Left colon (tissue), 2 donors: ENCODE data around the gene HEG1. TPM values are rescaled to one million over a fixed set of nuclear protein-coding genes. Genes with fewer than 3 reads are reported as not detected.
A peak's percentile ranks its signal among the peaks of the same experiment; 100 is the strongest.
"Not testable (repeated sequence)": the region's sequence is repeated elsewhere in the genome, so short reads cannot be mapped to it uniquely, and the experiment has no call there.

Experiments used
- ATAC-seq: fragments of 200-7000 bp; cut with Tn5 transposase; one replicate; pipeline ENCODE4 v1.9.1; 2020; ENCODE audit warnings: mild to moderate bottlenecking, moderate library complexity
- DNase-seq, 2 donors: peaks; one replicate each; pipeline ENCODE4 v3.0.0-alpha.2; 2020
- intact Hi-C, 2 donors: fragments of 100-400 bp; cut with DNase I in 1 of 2; cut with micrococcal nuclease in 1 of 2; formaldehyde crosslinking; loops; one replicate each; pipeline versions ENCODE4 v1.11.2 to v1.14.0; 2022; cut with DNase I, micrococcal nuclease
- long read RNA-seq: library from polyadenylated mRNA; unstranded; transcript quantifications from one replicate; pipeline ENCODE4 v2.0.0, GENCODE V29; 2021
- total RNA-seq, 2 donors: library from RNA; stranded (reverse); fragmentation: NEBNext Ultra II Directional; extraction: Animal tissue kit (Norgen Biotek cat#: 25700); gene quantifications; one replicate each; pipeline ENCODE4 v1.2.1, GENCODE V29; 2021
- donor health status: DM: no; HTN: no; CAD: no.
- donor health status: DM: yes; HTN: yes; CAD: no.

HEG1 gene, protein sequence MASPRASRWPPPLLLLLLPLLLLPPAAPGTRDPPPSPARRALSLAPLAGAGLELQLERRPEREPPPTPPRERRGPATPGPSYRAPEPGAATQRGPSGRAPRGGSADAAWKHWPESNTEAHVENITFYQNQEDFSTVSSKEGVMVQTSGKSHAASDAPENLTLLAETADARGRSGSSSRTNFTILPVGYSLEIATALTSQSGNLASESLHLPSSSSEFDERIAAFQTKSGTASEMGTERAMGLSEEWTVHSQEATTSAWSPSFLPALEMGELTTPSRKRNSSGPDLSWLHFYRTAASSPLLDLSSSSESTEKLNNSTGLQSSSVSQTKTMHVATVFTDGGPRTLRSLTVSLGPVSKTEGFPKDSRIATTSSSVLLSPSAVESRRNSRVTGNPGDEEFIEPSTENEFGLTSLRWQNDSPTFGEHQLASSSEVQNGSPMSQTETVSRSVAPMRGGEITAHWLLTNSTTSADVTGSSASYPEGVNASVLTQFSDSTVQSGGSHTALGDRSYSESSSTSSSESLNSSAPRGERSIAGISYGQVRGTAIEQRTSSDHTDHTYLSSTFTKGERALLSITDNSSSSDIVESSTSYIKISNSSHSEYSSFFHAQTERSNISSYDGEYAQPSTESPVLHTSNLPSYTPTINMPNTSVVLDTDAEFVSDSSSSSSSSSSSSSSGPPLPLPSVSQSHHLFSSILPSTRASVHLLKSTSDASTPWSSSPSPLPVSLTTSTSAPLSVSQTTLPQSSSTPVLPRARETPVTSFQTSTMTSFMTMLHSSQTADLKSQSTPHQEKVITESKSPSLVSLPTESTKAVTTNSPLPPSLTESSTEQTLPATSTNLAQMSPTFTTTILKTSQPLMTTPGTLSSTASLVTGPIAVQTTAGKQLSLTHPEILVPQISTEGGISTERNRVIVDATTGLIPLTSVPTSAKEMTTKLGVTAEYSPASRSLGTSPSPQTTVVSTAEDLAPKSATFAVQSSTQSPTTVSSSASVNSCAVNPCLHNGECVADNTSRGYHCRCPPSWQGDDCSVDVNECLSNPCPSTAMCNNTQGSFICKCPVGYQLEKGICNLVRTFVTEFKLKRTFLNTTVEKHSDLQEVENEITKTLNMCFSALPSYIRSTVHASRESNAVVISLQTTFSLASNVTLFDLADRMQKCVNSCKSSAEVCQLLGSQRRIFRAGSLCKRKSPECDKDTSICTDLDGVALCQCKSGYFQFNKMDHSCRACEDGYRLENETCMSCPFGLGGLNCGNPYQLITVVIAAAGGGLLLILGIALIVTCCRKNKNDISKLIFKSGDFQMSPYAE (N-terminal part only)
- total RNA-seq = 10 to 100 TPM in 1 of 2 donors, 1 to 10 TPM in 1; 9.8 to 17.4 TPM
- long read RNA-seq, partial matches to known transcripts = 1 of 5 reads
- long read RNA-seq, other reads (novel, unspliced or antisense) = 4 of 5 reads

DNA sequence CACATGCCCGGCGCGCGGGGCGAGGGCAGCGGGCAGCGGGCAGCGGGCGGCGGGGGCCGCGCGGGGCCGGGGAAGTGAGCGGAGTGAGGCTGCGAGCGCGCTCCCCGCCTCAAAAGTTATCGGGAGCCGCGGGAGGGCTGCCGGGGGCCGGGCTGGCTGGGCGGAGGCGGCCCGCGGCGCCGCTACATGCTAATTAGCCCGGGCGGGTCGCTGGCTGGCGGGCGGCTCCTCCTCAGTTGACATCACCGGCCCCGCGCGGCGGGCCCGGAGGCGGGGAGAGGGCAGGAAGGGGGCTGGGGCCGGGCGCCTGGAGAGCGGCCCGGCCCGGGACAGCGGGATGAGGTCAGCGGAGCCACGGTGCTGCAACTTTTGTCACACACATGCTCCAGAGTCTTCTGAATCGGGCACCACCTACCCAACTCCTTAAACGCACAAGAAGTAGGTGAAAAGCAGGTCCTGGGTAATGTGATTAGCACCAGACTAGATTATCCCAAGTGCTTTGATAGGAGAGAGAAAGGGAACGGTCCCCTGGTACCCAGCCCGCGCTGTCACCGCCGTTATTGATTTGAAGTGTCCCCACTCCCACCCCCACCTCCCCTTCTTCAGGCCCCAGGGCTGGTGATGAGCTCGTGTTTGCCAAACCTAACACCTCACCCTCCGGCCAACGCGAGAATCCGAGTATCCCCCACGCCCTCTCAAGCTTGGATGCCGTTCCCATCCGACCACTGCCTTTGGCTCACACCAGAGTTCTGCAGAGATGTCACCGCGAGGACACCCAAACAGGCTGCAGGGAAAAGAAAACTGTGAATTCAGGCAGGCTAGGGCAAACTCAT lies at the start of gene HEG1:
Gene HEG1, minus strand, starts transcription at position 85 of the 833 bp plus-strand sequence. CDS start 107 bp downstream, outside the sequence.
- DNase-seq (peak; percentile 81 to 84), ATAC-seq (peak; percentile 90)
- intact Hi-C loops = no loop called here

DNA sequence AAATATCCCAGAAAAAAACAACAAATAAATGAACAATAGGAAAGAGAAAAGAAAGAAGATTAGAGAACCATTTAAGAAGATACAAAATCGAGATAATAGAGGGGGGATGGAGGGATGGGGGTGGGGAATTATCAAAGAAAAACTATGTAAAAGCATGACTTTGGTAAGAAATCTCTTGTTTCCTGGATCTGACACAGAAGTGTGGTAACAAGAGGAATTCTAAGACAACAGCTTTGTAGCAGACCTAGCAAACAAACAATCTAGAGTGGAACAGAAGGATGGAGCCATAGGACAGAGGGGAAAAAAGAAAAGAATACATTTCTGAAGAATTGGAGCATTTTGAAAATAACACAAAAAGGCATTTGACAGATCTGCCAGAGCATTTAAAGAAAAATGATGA lies 49.3 kb upstream of the HEG1 start:
- no peak for DNase-seq
- intact Hi-C loops = no loop called here
- ATAC-seq = no peak

DNA sequence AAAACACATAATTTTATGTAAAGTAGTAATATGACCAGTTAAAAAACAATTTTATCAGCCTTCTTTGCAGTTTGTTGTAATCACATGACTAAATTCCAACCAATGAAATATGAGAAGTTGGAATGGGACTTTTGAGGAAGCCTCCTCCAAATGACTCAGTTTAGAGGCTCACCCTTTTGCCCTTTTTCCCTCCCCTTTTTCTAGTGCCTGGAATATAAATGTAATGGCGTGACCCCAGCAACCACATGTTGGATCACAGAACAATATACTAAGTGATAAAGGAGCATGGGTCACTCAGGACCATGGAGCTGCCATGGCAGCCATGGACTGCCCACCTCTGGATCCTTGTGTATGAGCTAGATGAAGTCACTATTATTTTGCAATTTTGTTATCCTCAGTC lies 48.8 kb upstream of the HEG1 start:
- intact Hi-C loops = no loop called here
- ATAC-seq (no peak), DNase-seq (no peak)

DNA sequence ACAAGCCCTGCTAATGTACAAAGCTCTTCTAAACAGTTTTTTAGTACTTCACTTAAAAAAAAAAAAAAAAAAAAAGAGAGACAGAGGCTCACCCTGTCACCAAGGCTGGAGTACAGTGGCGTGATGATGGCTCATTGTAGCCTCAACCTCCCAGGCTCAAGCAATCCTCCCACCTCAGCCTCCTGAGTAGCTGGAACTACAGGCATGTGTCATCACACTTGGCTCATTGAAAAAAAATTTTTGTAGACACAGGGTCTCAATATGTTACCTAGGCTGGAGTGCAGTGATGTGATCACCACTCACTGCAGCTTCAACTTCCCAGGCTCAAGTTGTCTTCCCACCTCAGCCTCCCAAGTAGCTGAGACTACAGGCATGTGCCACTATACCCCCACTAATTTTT lies 47.6 kb upstream of the HEG1 start:
- DNase-seq = no peak
- intact Hi-C loops = no loop called here
- no peak for ATAC-seq

DNA sequence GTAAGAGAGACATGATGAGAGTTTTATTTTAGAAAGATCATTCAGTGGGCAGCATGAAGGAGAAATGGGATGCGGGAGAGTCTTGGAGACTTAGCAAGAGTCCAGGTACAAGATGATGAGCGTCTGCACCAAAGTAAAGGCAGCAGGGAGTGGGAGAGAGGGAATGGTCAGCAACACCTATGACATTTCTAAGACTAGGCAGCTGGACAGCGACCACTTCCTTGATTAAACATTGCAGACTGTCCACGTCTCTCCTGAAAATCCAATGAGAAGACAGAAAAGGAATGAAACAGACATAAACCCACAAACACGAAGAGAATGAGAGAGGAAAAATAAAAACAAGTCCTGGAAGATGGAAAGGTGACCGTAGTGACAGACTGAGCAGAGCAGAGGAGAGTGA lies 46.7 kb upstream of the HEG1 start:
- no peak for DNase-seq
- ATAC-seq = no peak
- intact Hi-C loops = no loop called here

DNA sequence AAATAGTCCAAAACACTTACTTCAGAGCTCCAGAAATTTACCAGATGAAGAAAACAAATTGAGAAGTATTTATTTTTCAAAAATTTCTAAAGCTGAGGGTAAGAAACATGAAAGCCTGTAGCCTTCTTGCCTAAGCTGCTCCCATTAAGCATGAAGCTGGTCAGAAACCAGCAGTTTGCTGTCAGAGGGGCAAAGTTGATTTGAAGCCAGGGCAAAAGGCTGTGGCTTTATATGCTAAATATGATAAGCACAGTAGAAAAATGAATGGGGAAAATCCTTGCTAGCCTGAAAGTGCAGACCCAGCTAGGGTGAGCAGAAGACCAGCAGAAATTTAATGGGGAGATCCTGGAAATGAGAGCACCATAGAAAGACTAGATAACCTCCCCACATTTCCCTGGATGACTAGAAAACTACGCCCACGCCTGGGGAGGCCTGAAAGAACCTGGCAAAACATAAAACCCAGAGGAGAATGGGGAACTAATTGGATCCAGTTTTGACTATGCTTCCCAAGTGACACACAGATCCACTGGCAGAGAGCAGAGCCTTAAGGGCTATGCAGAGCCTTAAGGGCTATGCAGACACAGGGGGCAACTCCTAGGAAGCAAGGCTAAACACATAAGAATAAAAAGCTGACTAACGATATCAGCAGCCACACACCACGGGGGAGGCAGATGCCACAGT lies 43.0 kb upstream of the HEG1 start:
- intact Hi-C loops = no loop called here

DNA sequence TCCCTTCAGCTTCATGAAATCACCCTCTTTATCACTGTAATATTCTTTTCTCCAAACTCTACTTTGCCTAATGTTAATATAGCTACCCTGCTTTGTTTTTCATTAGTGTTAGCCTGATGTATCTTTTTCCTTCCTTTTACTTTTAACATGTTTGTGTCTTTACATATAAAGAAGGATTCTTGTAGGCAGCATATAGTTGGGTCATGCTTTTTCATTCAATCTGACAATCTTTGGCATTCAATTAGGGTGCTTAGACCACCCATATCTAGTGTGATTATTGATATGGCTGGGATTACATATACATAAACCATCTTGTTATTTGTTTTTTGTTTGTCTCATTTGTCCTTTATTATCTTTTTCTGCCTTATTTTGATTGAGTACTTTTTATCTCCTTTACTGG lies 34.9 kb upstream of the HEG1 start:
- intact Hi-C loops = no loop called here
- no peak for DNase-seq
- ATAC-seq = no peak

More for the DNA sequence above, 43.0 kb upstream of the HEG1 start:
- ATAC-seq (no peak), DNase-seq (no peak)

DNA sequence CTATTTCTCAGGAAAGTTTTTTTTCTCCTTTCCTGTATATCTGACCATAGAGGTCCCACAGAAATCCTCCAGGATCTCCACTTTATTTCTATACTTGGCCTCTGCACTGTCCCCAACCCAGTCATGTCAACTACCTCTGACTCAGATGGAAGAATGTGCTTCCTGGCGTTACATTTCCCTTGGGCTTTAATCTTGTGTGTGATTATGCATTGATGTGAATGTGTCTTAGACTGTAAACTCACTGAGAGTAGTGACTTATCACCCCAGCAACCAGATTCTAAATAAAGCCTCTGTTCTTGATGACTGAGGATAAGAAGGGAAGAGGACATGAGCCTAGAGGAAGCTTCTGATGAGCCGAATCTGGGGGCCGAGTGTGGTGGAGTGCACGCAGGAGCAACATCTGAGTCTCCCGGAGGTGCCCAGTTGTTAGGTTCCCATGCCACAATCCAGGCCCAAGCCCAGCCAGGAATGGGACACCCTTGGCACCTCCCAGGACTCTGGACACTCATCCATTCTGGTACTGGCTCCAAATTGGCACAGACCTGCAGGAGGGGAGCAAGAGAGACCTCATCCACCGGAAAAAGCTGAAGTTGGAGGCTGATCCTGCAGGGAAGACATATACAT lies 32.1 kb upstream of the HEG1 start:
- intact Hi-C loops = no loop called here

DNA sequence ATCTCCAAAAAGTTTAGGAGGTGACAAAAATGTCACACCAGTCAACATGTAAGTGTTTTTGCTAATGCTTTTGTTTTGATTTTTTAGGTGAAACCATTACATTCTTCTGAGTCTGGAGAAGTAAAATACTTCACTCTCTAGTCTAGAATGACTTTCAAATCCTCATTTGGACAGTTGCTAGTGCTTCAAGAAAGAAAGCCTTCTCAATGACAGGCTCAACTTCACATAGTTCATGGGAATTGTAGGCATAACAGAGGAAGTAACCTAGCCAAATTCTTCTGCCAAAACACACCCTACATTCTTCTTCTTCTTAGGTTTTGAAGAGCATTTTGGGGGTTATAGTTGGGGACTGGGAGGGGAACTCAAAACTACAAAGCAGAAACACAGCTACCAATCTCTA lies 29.4 kb upstream of the HEG1 start:
- intact Hi-C loops = no loop called here
- no peak for DNase-seq
- ATAC-seq = no peak

More for the DNA sequence above, 32.1 kb upstream of the HEG1 start:
- DNase-seq = no peak
- no peak for ATAC-seq

DNA sequence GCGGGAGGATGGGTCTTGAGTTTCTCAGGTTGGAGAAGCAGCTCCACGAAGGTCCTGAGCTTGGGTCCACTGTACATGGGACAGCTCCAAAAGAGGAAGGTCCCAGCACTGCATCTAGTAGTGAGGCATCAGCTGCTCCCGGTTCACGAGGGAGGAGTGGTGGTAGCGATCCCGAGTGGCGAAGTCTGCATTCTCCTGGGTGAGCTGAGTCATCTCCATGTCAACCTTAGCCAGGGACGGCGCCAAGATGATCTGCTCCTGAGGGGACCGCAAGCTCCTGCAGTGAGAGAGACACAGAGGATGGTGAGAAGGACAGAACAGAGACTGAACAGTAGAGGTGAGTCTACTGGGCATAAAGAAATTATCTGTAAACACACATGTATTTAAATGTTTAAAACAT lies 28.0 kb upstream of the HEG1 start:
- intact Hi-C loops = no loop called here
- ATAC-seq (no peak), DNase-seq (no peak)

DNA sequence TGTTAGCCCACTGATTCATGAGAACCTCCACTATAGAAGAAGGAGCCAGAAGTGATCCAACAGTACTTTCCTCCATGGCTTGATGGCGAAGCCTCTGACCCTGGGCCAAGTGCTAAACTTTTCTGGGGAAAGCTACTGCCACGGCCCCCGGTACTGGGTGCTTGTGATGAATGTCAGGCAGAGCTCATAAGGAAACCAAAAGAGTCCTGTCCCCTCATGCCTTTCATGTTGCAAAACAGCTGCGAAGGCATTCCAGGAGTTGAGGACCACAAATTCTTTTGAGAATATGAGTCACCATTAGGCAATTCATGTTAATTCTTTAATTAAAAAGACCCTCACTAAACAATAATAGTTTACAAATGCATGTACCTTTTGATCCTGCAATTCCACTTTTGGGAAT lies 26.5 kb upstream of the HEG1 start:
- ATAC-seq, DNase-seq, intact Hi-C loops: not testable (repeated sequence)

DNA sequence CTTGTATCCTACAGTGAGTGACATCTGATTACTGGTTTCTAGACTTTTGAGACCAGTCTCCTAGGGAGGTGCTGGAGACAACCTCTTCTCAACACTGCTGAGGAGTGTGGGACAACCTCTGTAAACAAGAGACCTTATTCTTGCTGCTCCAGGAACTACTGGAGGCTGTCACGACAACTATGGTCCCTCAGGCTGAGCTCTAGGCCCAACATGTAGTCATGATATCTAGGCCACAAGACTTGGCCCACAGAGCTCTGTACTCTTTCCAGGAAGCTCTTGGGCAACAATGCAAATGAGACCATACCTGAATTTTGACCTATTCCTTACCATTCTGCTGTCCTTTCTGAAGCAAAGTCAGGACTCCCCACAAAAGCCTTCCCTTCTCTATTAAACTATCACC lies 24.3 kb upstream of the HEG1 start:
- no peak for ATAC-seq
- intact Hi-C loops = no loop called here
- no peak for DNase-seq

DNA sequence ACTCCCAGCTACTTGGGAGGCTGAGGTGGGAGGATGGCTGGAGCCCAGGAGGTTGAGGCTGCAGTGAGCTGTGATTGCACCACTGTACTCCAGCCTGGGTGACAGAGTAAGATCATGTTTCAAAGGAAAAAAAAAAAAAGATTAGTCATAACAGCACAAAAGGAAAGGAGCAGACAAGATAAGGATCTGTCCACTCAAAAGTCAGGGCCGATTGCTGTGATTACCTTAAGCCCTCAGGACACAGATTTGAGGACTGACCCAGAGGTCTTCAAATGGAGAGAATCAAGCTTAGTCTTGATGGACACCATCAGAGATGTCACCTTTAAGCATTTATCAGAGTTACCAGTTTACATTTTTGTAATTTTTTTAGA lies 23.9 kb upstream of the HEG1 start:
- ATAC-seq (no peak), DNase-seq (no peak)
- intact Hi-C loops = no loop called here

DNA sequence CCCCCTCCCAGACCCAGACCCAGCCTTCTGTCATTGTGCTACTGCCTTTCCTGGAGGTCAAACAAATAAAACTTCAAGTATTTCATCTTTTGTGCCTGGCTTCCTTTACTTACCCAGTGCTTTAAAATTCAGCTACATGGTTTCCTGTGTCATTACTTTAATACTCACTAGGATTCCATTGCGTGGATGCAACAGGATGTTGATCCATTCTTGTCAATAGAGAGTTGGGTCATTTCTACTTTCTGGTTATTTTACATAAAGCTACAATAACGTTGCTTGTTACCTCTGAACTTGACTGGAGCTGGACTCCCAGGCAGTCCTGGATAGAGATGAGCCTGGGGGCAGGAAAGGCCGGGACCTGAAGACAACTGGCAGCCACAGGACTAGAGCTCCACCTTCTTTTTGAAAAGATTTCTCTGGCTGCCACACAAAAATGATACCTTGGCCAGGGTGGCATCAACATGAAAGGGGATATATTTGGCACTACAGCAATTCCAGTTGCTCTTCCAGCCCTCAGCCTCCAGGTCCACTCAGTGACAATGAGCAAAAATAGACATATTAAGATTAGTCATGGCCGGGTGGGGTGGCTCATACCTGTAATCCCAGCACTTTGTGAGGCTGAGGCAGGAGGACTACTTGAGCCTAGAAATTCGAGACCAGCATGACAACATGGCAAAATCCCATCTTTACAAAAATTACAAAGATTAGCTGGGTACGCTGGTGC lies 23.3 kb upstream of the HEG1 start:
- no peak for DNase-seq
- intact Hi-C loops = no loop called here
- no peak for ATAC-seq

DNA sequence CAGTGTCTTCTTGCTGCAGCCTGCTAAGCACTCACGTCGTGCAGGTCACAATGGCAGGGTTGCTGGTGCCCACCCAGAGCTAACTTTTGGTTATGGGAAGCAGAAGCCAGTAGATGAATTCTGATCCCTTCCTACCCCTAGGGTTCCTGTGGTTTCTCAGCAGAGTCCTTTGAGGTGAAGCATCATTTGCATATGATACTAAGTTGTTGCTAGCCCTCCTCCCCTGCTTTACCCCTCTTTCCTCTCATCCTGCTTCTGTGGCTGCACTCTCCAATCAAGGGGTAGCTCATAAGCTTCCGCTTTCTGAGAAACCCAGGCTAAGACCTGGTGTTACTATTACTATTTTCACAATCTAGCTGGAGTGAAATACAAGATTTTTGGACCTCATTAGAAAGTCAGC lies 22.1 kb upstream of the HEG1 start:
- intact Hi-C loops = no loop called here
- DNase-seq = no peak

DNA sequence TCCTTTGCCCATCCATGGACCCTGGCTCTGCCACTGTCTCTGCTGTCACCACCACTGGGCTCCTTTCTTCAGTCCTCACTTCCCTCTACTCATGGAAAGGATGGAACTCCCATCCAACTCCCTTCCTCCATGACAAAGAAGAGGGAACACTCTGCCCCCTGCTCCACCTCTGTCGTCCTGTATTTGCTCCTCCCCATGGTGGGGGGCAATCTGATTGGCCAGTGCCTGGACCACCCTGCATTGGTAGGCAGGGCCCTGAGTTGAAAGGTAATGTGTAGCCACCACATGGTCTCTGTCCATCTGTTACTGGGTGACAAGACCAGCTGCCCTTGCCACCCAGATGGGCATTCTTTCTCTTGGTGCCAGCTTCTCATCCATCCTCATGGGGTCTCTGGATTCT lies 20.7 kb upstream of the HEG1 start:
- intact Hi-C loops = no loop called here
- ATAC-seq (no peak), DNase-seq (no peak)

More for the DNA sequence above, 22.1 kb upstream of the HEG1 start:
- ATAC-seq = no peak

DNA sequence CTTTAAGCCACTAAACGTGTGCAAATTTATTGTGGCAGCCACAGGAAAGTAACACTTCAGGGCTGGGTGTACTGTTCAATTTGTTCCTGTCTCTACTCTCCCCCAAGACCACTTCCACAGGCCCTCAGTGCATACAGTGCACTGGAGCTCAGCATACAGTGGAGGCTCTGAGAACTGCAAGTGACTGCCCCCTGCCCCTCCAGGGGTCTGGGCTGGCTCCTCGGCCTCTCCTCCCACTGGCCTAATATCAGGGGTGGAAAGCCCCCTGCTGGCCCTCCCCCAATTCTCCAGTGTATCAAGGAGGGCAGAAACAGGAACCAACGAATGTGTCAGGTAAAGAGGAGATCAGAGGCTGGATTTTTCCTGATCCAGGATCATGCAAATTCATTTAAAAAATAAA lies 19.9 kb upstream of the HEG1 start:
- ATAC-seq = no peak
- intact Hi-C loops = no loop called here
- no peak for DNase-seq
